Pons (tissue), 1 donor: ENCODE data around the gene RANBP6.

Experiments used
- DNase-seq: peaks from one replicate; pipeline ENCODE4 v3.0.0-alpha.2; 2016; ENCODE audit warnings: low spot score

Gene RANBP6

DNA sequence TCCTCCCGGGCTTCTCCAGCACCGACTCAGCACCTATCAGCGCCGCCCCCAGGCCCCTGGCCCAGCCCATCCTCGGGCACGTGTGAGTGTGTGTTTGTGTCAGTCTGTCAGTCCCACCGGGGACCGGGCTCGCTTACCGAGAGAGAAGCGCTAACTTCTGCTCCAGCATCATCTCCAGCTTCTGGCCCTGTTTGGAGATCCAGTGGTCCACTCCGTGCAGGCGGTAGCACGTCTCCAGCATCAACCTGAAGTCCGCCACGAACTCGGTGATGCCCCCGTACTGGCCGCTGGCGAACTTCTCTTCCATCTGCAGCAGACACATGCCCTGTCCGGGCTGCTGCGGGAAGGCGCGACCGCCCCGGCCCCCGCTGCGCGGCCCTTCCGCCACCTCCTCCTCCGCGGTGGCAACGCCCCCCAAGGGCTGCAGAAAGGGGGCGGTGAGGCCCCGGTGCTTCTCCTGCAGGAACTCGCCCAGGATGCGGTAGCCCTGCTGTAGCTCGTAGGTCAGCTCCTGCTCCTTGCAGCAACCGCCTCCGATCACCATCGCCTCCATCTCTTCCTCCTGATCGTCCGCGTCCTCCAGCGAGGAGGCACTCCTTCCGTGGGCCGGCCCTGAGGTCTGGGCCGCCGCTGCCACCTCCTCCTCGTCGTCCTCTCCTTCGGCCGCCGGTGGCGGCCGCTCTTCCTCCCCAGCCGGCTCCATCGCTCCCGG lies 8.2 kb downstream of the RANBP6 start:
- DNase-seq, result peak; percentile 25

DNA sequence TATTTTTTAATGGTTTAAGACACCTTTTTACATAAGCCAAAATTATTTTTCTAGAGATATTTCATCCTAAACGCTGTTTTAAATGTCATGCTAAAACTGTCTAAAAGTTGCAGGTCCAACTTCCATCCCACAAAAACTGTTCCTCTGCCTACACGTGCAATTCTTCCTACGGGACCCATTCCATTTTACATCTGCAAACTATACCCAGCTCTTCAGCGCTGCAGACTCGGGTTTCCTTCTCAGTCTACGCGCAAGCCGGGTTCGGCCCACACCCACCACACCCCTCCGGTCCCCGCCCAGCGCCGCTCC lies 8.7 kb downstream of the RANBP6 start:
- DNase-seq, result no peak

DNA sequence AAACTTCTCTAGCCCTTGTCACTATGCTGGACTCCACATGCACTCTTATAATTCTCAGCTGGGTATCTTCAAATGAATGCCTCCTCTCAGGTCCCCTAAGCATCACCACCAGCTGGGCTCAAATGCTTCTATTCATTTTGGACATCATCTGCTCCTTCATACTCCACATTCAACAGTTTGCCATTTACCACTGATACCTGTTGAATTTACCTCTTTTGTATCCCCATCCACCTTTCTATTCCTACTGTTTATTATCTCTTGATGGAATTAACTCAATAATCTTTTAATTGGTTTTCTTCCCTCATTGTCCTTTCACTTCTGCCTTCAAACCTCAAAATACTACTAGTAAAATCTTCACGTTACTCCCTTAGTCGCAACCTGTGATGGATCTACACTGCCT lies 14.5 kb downstream of the RANBP6 start:
- no peak for DNase-seq

DNA sequence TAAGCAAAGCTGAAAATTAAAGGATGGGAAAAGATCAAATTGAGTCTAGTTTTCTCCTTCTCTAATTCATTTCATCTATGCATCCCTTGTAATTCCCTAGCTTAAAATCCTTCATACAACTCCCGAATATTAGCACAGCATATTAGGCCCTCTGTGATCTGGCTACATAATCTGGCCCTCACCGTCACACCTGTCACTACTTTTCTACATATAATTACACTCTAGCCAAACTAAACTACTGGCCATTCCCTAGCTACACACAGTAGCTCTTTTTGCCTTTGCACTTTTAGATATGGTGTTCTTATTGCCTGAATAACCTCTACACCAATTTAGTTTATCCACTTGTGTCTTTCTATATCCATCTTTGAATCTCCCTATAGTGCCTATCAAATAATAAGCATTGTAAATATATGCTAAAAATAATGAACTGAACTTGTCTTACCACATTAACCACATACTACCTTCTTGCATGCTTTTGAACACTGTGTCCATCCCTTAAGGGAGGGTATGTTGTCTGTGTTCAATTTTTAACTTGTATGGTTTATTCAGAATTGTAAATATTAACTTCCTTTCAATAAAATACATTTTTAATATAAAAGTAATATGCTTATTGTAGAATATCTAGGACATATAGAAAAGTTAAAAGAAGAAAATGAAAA lies 15.9 kb downstream of the RANBP6 start:
- no peak for DNase-seq

DNA sequence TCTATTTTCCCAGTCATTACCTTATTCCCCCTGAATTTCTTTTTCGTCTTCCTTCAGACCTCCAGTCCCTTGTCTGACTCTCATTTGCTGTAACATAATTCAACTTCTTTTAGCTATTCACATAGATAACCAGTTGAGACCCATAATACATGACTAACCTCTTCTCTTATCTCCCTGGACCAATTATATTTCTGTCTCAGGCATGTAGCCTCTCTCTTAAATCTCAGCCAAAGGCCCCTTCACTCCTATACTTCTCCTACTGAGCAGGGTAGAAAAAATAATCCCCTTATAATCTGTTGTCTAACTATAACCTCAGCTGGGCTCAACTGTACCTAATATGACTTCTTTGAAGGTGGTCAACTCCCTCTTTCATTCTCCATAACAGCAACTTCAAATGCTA lies 20.9 kb downstream of the RANBP6 start:
- no peak for DNase-seq

DNA sequence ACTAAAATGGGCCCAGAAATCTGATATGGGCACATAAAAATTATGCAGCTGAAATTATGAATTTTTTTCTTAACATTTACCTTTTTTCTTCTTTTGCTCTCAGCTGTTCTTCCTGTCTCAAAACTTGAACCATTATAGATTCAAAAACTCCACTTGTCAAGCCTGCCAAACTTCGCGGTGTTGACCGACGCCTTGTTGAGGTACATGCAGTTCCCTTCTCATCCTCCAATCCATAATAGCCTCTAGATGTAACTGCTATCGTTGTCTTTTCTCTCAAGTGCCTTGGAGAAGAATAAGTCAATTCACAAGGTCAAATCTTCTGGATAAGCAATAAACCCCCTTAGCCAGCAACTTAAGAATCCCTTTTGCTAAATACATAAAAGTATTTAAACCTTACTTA lies 27.2 kb downstream of the RANBP6 start:
- DNase-seq, result no peak

DNA sequence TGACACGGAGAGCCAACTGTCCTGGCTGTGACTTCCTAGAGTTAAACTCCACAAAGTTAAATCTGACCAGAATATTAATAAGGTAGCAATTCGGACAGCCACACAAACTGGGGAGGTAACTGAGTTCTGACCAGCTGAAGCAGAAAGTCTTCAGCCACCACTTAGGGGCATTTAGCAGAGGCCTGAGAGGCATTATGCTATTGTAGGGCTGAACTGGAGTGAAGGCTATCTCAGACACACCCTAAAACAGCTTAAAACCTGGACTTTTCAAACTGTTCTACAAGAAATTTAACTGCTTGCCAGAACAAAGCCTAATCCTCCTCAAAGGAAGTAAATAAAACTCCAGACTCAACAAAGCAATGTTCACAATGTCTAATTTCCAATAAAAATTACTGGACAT lies 32.4 kb downstream of the RANBP6 start:
- DNase-seq, result no peak

DNA sequence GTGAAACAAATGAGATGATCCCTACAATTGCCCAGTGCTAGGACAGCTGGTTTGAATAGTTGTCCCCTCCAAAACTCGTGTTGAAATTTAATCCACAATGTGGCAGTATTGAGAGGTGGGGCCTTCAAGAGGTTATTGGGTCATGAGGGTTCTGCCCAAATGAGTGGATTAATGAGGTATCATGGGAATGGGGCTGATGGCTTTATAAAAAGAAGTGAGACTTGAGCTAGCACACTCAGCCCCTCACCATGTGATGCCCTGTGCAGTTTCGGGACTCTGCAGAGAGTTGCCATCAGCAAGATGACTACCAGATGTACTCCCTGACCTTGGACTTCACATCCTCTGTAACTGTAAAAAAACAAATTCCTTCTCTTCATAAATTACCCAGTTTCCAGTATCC lies 33.1 kb downstream of the RANBP6 start:
- DNase-seq, result no peak

DNA sequence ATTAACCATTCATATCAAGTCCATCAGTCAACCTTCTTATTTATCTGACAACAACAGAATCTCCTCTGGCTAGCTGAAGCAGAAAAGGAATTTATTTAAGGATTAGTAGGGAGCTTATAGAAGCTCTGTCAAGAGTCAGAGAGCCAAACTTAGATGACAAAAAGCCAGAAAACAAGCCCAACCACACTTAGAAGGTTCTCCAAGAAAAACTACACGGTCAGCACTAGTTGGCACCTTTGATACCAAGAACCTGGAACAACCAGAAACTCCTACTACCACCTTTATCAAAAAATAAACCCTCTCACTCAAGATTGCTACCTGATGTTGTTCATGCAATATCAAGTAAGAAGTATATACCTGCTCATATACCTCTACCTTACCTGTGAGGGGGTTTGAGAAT lies 36.9 kb downstream of the RANBP6 start:
- DNase-seq, result no peak

DNA sequence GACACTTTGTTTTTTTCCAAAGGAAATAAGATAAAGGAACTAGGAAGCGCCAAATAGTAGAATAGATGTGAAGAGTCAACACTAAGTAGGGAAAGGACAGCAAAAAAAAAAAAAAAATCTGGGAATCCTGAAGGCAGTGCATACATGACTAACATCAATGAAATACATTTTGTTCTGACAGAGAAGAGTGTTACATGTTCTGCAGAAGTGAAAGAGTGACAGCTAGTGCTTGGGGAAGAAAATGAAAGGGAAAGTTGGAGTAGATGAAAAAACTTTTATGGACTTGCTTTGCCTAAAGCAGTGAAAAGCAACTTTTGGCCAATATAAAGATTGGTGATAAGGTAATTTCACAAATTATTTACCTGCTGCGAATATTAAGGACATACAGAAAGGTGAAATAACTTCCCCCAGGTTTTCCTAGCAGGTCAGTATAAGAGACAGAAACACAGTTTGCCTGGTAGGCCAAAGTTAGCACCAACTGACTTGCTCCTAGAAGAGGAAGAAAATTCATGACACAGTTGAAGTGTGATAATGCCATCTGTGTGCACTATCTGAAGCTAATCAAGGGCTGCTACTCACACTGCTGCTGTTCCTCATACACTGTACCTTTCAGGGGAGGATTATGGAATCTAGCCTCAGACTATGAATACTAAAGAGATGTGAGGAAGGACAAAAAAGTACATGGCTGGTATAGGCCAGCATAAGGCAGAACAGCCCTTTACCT lies 38.6 kb downstream of the RANBP6 start:
- DNase-seq, result peak; percentile 17

DNA sequence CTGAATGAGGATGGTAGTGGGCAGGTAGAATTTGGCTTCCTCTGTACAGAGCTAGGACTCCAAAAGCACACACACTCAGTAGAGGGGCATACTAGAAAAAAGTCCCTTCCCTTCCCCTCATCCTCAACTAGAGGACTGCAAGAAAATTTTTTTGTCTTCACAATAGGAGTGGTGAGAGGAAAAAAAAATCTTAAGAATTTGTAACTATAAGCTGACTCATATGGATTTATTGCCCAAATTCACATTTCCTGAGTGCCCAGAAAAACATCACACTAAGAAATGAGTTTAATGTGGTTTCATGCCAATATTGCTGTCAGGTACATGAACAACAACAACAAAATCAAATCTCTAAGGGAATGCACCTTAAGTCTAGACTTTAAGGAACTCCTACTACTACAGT lies 43.7 kb downstream of the RANBP6 start:
- DNase-seq, result no peak
